ENCODE data around the gene BNC1.
A peak's percentile ranks its signal among the peaks of the same experiment; 100 is the strongest.

Gene BNC1

GRCh38 chr15:83318036-83318435 is 33.6 kb upstream of the BNC1 start:
- Histone ChIP-seq H3K4me3 (ENCODE audit: low read depth, low read length) (no peak overlapping the region), H3K27me3 (ENCODE audit: control insufficient read depth, insufficient read depth, low read length) (no peaks in the 10 kb centered on the region), H3K9me3 (ENCODE audit: control insufficient read depth, insufficient read depth, low read depth, low read length) (no peaks in the 10 kb centered on the region), H3K9ac (ENCODE audit: low read length) (no peak overlapping the region), H3K36me3 (ENCODE audit: control insufficient read depth, insufficient read depth, low read length) (no peaks in the 10 kb centered on the region), H3K4me1 (ENCODE audit: control insufficient read depth, insufficient read depth, low read length) (peaks cover 6% of the 10 kb centered on the region; the same call in 1 of the 2 replicates), H3K27ac (ENCODE audit: low read depth, low read length) (no peak overlapping the region)

- Histone ChIP-seq H3K36me3 (ENCODE audit: control insufficient read depth, insufficient read depth, low read length) (no peaks in the 10 kb centered on the region), H3K4me3 (ENCODE audit: low read depth, low read length) (no peak overlapping the region), H3K27ac (ENCODE audit: low read depth, low read length) (no peak overlapping the region), H3K9ac (ENCODE audit: low read length) (no peak overlapping the region), H3K4me1 (ENCODE audit: control insufficient read depth, insufficient read depth, low read length) (peaks cover 18% of the 10 kb centered on the region), H3K9me3 (ENCODE audit: control insufficient read depth, insufficient read depth, low read depth, low read length) (no peaks in the 10 kb centered on the region), H3K27me3 (ENCODE audit: control insufficient read depth, insufficient read depth, low read length) (no peaks in the 10 kb centered on the region)
These were observed 27.6 kb upstream of the BNC1 start for GRCh38 chr15:83312071-83312470.

GRCh38 chr15:83310521-83311456 is 26.3 kb upstream of the BNC1 start:
- Histone ChIP-seq H3K27me3 (ENCODE audit: control insufficient read depth, insufficient read depth, low read length) (no peaks in the 10 kb centered on the region), H3K9me3 (ENCODE audit: control insufficient read depth, insufficient read depth, low read depth, low read length) (no peaks in the 10 kb centered on the region), H3K9ac (ENCODE audit: low read length) (no peak overlapping the region), H3K27ac (ENCODE audit: low read depth, low read length) (no peak overlapping the region), H3K4me3 (ENCODE audit: low read depth, low read length) (no peak overlapping the region), H3K36me3 (ENCODE audit: control insufficient read depth, insufficient read depth, low read length) (no peaks in the 10 kb centered on the region), H3K4me1 (ENCODE audit: control insufficient read depth, insufficient read depth, low read length) (peaks cover 29% of the 10 kb centered on the region)

- Histone ChIP-seq H3K9ac (ENCODE audit: low read length) (no peak overlapping the region), H3K27me3 (ENCODE audit: control insufficient read depth, insufficient read depth, low read length) (no peaks in the 10 kb centered on the region), H3K36me3 (ENCODE audit: control insufficient read depth, insufficient read depth, low read length) (no peaks in the 10 kb centered on the region), H3K4me1 (ENCODE audit: control insufficient read depth, insufficient read depth, low read length) (peaks cover 36% of the 10 kb centered on the region), H3K4me3 (ENCODE audit: low read depth, low read length) (no peak overlapping the region), H3K9me3 (ENCODE audit: control insufficient read depth, insufficient read depth, low read depth, low read length) (no peaks in the 10 kb centered on the region), H3K27ac (ENCODE audit: low read depth, low read length) (no peak overlapping the region)
These were observed 24.2 kb upstream of the BNC1 start for GRCh38 chr15:83308671-83309070.

- Histone ChIP-seq H3K27ac (ENCODE audit: low read depth, low read length) (no peak overlapping the region), H3K9me3 (ENCODE audit: control insufficient read depth, insufficient read depth, low read depth, low read length) (no peaks in the 10 kb centered on the region), H3K4me3 (ENCODE audit: low read depth, low read length) (no peak overlapping the region), H3K36me3 (ENCODE audit: control insufficient read depth, insufficient read depth, low read length) (no peaks in the 10 kb centered on the region), H3K9ac (ENCODE audit: low read length) (no peak overlapping the region), H3K27me3 (ENCODE audit: control insufficient read depth, insufficient read depth, low read length) (no peaks in the 10 kb centered on the region), H3K4me1 (ENCODE audit: control insufficient read depth, insufficient read depth, low read length) (peaks cover 31% of the 10 kb centered on the region)
These were observed 22.1 kb upstream of the BNC1 start for GRCh38 chr15:83306561-83306960.

GRCh38 chr15:83305704-83306291 is 21.3 kb upstream of the BNC1 start:
- H3K9me3 ChIP-seq (ENCODE audit: control insufficient read depth, insufficient read depth, low read depth, low read length), result no peaks in the 10 kb centered on the region
- H3K4me3 ChIP-seq (ENCODE audit: low read depth, low read length), result peak overlapping the region; percentile 26
- H3K27ac ChIP-seq (ENCODE audit: low read depth, low read length), result no peak overlapping the region
- H3K27me3 ChIP-seq (ENCODE audit: control insufficient read depth, insufficient read depth, low read length), result no peaks in the 10 kb centered on the region
- H3K4me1 ChIP-seq (ENCODE audit: control insufficient read depth, insufficient read depth, low read length), result peaks cover 24% of the 10 kb centered on the region
- no peaks in the 10 kb centered on the region for H3K36me3 ChIP-seq (ENCODE audit: control insufficient read depth, insufficient read depth, low read length)
- no peak overlapping the region for H3K9ac ChIP-seq (ENCODE audit: low read length)

- H3K4me3 ChIP-seq (ENCODE audit: low read depth, low read length), result no peak overlapping the region
These were observed 20.6 kb upstream of the BNC1 start for GRCh38 chr15:83304861-83305703.

GRCh38 chr15:83303535-83303934 is 19.1 kb upstream of the BNC1 start:
- Histone ChIP-seq H3K9me3 (ENCODE audit: control insufficient read depth, insufficient read depth, low read depth, low read length) (no peaks in the 10 kb centered on the region), H3K9ac (ENCODE audit: low read length) (no peak overlapping the region), H3K4me3 (ENCODE audit: low read depth, low read length) (no peak overlapping the region), H3K36me3 (ENCODE audit: control insufficient read depth, insufficient read depth, low read length) (no peaks in the 10 kb centered on the region), H3K27me3 (ENCODE audit: control insufficient read depth, insufficient read depth, low read length) (no peaks in the 10 kb centered on the region), H3K4me1 (ENCODE audit: control insufficient read depth, insufficient read depth, low read length) (peaks cover 18% of the 10 kb centered on the region), H3K27ac (ENCODE audit: low read depth, low read length) (no peak overlapping the region)

More at GRCh38 chr15:83304861-83305703, 20.6 kb upstream of the BNC1 start:
- Histone ChIP-seq H3K36me3 (ENCODE audit: control insufficient read depth, insufficient read depth, low read length) (no peaks in the 10 kb centered on the region), H3K27me3 (ENCODE audit: control insufficient read depth, insufficient read depth, low read length) (no peaks in the 10 kb centered on the region), H3K4me1 (ENCODE audit: control insufficient read depth, insufficient read depth, low read length) (peaks cover 20% of the 10 kb centered on the region), H3K9ac (ENCODE audit: low read length) (no peak overlapping the region), H3K9me3 (ENCODE audit: control insufficient read depth, insufficient read depth, low read depth, low read length) (no peaks in the 10 kb centered on the region), H3K27ac (ENCODE audit: low read depth, low read length) (no peak overlapping the region)

- no peak overlapping the region for H3K9ac ChIP-seq (ENCODE audit: low read length)
- no peaks in the 10 kb centered on the region for H3K9me3 ChIP-seq (ENCODE audit: control insufficient read depth, insufficient read depth, low read depth, low read length)
- H3K4me1 ChIP-seq (ENCODE audit: control insufficient read depth, insufficient read depth, low read length), result peaks cover 8% of the 10 kb centered on the region
- H3K4me3 ChIP-seq (ENCODE audit: low read depth, low read length), result no peak overlapping the region
- H3K27me3 ChIP-seq (ENCODE audit: control insufficient read depth, insufficient read depth, low read length), result no peaks in the 10 kb centered on the region
- no peaks in the 10 kb centered on the region for H3K36me3 ChIP-seq (ENCODE audit: control insufficient read depth, insufficient read depth, low read length)
- no peak overlapping the region for H3K27ac ChIP-seq (ENCODE audit: low read depth, low read length)
These were observed 16.4 kb upstream of the BNC1 start for GRCh38 chr15:83300826-83301225.

GRCh38 chr15:83299462-83299861 is 15.0 kb upstream of the BNC1 start:
- Histone ChIP-seq H3K4me1 (ENCODE audit: control insufficient read depth, insufficient read depth, low read length) (no peaks in the 10 kb centered on the region), H3K27me3 (ENCODE audit: control insufficient read depth, insufficient read depth, low read length) (no peaks in the 10 kb centered on the region), H3K4me3 (ENCODE audit: low read depth, low read length) (no peak overlapping the region), H3K9ac (ENCODE audit: low read length) (no peak overlapping the region), H3K36me3 (ENCODE audit: control insufficient read depth, insufficient read depth, low read length) (no peaks in the 10 kb centered on the region), H3K9me3 (ENCODE audit: control insufficient read depth, insufficient read depth, low read depth, low read length) (no peaks in the 10 kb centered on the region), H3K27ac (ENCODE audit: low read depth, low read length) (no peak overlapping the region)

All from HUES6 (cell line).